H7 (cell line): ENCODE measurements around the gene GPSM1. TPM values are rescaled to one million over a fixed set of nuclear protein-coding genes. Genes with fewer than 3 reads are reported as not detected.

Source experiments
- DNase-seq: peaks from one replicate; pipeline ENCODE4 v3.0.0; 2012
- H3K27me3 ChIP-seq: 2 replicates; pipeline ENCODE4 v1.6.0; 2011; ENCODE audit warnings: mild to moderate bottlenecking, low read length; ENCODE audit not compliant: control insufficient read depth, insufficient read depth
- H3K36me3 ChIP-seq: replicated peaks from 2 replicates; pipeline ENCODE4 v1.5.1; 2011; ENCODE audit warnings: low read length; ENCODE audit not compliant: control insufficient read depth, insufficient read depth
- H3K4me3 ChIP-seq: 2 replicates; pipeline ENCODE4 v1.5.1; 2011; ENCODE audit warnings: low read depth, mild to moderate bottlenecking, control low read depth, low read length, moderate library complexity; ENCODE audit not compliant: insufficient read depth
- total RNA-seq: library from RNA; depleted of rRNA; stranded (reverse); fragments of >200 nt; shearing (Covaris generic); gene quantifications from 2 replicates; pipeline ENCODE4 v1.2.3, GENCODE V29; 2014; rRNA removed

Gene GPSM1
- 17.3 and 22.2 TPM in 2 replicates for total RNA-seq

GRCh38 chr9:136327304-136327974 lies at the start of gene GPSM1:
Gene GPSM1 (plus strand): TSS chr9:136327539. CDS start chr9:136327696, 157 bp downstream.
- Histone ChIP-seq H3K4me3 (peak within 1 kb of the TSS; percentile 41), H3K36me3 (no peaks in the 10 kb centered on the region), H3K27me3 (no peaks in the 10 kb centered on the region)
- peak; percentile 95 for DNase-seq

GRCh38 chr9:136277746-136278145 lies 49.6 kb upstream of the GPSM1 start:
- Histone ChIP-seq H3K36me3 (no peaks in the 10 kb centered on the region), H3K27me3 (no peaks in the 10 kb centered on the region), H3K4me3 (no peak overlapping the region)
- DNase-seq: no peak

GRCh38 chr9:136278221-136278620 lies 49.1 kb upstream of the GPSM1 start:
- no peaks in the 10 kb centered on the region for H3K36me3 ChIP-seq
- no peaks in the 10 kb centered on the region for H3K27me3 ChIP-seq
- DNase-seq: no peak
- no peak overlapping the region for H3K4me3 ChIP-seq

- H3K27me3 ChIP-seq: no peaks in the 10 kb centered on the region
- no peak overlapping the region for H3K4me3 ChIP-seq
- DNase-seq: no peak
- no peaks in the 10 kb centered on the region for H3K36me3 ChIP-seq
Measured at GRCh38 chr9:136278894-136279293, 48.4 kb upstream of the GPSM1 start.

GRCh38 chr9:136279471-136279870 lies 47.9 kb upstream of the GPSM1 start:
- DNase-seq: no peak
- Histone ChIP-seq H3K36me3 (no peaks in the 10 kb centered on the region), H3K4me3 (no peak overlapping the region), H3K27me3 (no peaks in the 10 kb centered on the region)

GRCh38 chr9:136280535-136281315 lies 46.6 kb upstream of the GPSM1 start:
- Histone ChIP-seq H3K36me3 (no peaks in the 10 kb centered on the region), H3K4me3 (no peak overlapping the region), H3K27me3 (no peaks in the 10 kb centered on the region)
- no peak for DNase-seq

- H3K4me3 ChIP-seq: no peak overlapping the region
- DNase-seq: no peak
- H3K27me3 ChIP-seq: no peaks in the 10 kb centered on the region
- H3K36me3 ChIP-seq: no peaks in the 10 kb centered on the region
Measured at GRCh38 chr9:136281421-136282271, 45.7 kb upstream of the GPSM1 start.

- Histone ChIP-seq H3K36me3 (no peaks in the 10 kb centered on the region), H3K27me3 (no peaks in the 10 kb centered on the region), H3K4me3 (no peak overlapping the region)
- no peak for DNase-seq
Measured at GRCh38 chr9:136282272-136282861, 45.0 kb upstream of the GPSM1 start.

GRCh38 chr9:136283291-136284235 lies 43.8 kb upstream of the GPSM1 start:
- no peak overlapping the region for H3K4me3 ChIP-seq
- H3K27me3 ChIP-seq: no peaks in the 10 kb centered on the region
- DNase-seq: peak; percentile 98
- H3K36me3 ChIP-seq: no peaks in the 10 kb centered on the region

- Histone ChIP-seq H3K27me3 (no peaks in the 10 kb centered on the region), H3K4me3 (no peak overlapping the region), H3K36me3 (no peaks in the 10 kb centered on the region)
- no peak for DNase-seq
Measured at GRCh38 chr9:136284311-136284710, 43.0 kb upstream of the GPSM1 start.

GRCh38 chr9:136284951-136285350 lies 42.4 kb upstream of the GPSM1 start:
- DNase-seq: no peak
- Histone ChIP-seq H3K4me3 (no peak overlapping the region), H3K27me3 (no peaks in the 10 kb centered on the region), H3K36me3 (no peaks in the 10 kb centered on the region)

GRCh38 chr9:136285501-136286358 lies 41.6 kb upstream of the GPSM1 start:
- Histone ChIP-seq H3K27me3 (no peaks in the 10 kb centered on the region), H3K4me3 (no peak overlapping the region), H3K36me3 (no peaks in the 10 kb centered on the region)
- DNase-seq: no peak
